Mammary epithelial cell (primary cell): Measurements from ENCODE around the gene GLCE.

ENCODE experiments used
- EZH2 ChIP-seq: IDR thresholded peaks from 2 replicates; pipeline ENCODE4 v1.6.1; 2012; ENCODE audit warnings: low read length, inconsistent platforms, borderline replicate concordance
- TF ChIP-seq, protein P1 (sequence below), 2 donors: IDR thresholded peaks in 1 of 2; conservative IDR thresholded peaks in 1 of 2; 2 replicates each; pipeline ENCODE4 v1.5.1; 2011 to 2012; ENCODE audit warnings: inconsistent platforms in 2 of 2, low read length in 2 of 2, mild to moderate bottlenecking in 2 of 2, control low read depth in 1 of 2, low read depth in 1 of 2; ENCODE audit not compliant: insufficient read depth in 1 of 2; ENCODE audit errors: extremely low read depth in 1 of 2

DNA sequence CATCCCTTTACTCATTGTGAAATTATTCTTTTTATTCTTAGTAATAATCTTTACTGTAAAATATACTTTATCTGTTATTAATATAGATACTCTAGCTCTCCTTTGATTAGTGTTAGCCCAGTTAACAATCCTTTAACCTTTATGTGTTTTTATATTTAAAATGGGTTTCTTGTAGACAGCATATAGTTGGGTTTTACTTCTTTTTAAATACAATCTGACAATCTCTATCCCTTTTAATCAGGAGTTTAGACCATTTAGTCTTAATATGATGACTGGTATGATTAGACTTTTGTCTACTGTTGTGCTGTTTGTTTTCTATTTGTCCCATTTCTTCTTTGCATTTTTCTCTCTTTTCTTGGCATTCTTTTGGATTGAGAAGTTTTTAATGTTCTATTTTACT lies 30.1 kb downstream of the GLCE start:
- TF ChIP-seq, protein P1, sequence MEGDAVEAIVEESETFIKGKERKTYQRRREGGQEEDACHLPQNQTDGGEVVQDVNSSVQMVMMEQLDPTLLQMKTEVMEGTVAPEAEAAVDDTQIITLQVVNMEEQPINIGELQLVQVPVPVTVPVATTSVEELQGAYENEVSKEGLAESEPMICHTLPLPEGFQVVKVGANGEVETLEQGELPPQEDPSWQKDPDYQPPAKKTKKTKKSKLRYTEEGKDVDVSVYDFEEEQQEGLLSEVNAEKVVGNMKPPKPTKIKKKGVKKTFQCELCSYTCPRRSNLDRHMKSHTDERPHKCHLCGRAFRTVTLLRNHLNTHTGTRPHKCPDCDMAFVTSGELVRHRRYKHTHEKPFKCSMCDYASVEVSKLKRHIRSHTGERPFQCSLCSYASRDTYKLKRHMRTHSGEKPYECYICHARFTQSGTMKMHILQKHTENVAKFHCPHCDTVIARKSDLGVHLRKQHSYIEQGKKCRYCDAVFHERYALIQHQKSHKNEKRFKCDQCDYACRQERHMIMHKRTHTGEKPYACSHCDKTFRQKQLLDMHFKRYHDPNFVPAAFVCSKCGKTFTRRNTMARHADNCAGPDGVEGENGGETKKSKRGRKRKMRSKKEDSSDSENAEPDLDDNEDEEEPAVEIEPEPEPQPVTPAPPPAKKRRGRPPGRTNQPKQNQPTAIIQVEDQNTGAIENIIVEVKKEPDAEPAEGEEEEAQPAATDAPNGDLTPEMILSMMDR (conservative IDR thresholded peaks at IDR 0.05 in 1 of 2, IDR thresholded peaks at IDR 0.05 in 1 of 2; ENCODE audit: extremely low read depth in 1 of 2, insufficient read depth in 1 of 2, low read depth in 1 of 2, low read length in 2 of 2): no peak
- no peak for TF ChIP-seq EZH2
